Stimulated activated CD8-positive, alpha-beta memory T cell treated with anti-CD3 and anti-CD28 coated beads, Interleukin-15, amount 100 ng/mL, for 1 hour (primary cell): ENCODE data around the gene NAA40.

Experiments used
- DNase-seq: peaks from one replicate; pipeline ENCODE4 v3.0.0-alpha.2; 2020; ENCODE audit warnings: low read depth

Gene NAA40

DNA sequence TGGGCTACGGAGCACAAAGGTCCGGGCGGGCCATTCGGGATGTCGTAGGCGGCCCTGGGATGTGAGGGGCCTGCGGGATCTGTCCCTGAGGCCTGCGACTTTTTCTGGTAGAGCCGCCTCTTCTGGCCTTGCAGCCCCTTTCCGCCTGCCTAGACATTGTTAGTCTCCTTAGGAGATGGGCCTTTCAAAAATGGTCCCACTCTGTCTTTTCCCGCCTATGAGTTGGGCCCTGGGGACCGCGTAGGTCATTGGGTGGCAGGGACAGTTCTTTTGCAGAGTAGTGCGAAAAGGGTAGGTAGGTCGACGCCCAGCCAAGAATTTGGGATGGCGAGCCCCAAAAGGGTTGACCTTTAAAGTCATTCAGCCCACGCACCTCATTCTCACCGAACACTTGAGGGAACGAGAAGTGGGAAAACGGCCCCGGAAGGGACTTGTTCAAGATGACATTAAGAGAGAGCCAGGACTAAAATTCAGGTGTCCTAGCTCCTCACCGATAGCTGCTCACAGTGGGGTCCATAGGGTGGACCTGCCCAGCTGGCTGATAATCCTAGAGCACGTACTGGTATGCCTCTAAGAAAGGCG is 48.2 kb downstream of the NAA40 start:
- DNase-seq, result no peak

- DNase-seq, result no peak
Measured at GRCh38 chr11:63991558-63991957, 52.8 kb downstream of the NAA40 start.

DNA sequence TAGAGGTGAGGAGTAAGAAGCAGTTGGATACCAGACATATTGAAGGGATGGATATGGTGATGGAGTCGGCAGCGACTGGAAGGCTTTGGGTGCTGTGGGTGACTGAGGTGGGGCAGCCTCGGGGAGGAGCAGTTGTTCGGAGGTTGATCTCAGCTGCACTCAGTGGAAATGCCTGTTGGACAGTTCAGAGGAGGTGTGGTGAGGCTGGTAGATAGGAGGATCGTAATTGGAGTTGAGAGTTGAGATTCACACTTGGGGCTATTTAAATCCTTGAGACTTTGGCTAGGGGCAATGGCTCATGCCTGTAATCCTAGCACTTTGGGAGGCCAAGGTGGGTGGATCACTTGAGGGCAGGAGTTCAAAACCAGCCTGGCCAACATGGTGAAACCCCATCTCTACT is 54.3 kb downstream of the NAA40 start:
- no peak for DNase-seq

DNA sequence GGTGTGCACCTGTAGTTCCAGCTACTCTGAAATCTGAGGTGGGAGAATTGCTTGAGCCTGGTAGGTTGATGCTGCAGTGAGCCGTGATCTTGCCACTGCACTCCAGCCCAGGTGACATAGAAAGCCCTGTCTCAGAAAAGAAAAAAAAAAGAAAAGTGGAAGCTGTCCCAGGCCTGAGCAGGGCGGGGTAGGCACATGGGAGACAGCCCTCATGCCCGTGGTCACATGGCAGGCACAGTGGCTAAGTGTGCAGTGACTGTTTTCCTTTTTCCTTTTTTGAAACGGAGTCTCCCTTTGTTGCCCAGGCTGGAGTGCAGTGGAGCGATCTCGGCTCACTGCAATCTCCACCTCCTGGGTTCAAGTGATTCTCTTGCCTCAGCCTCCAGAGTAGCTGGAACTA is 55.2 kb downstream of the NAA40 start:
- no peak for DNase-seq

DNA sequence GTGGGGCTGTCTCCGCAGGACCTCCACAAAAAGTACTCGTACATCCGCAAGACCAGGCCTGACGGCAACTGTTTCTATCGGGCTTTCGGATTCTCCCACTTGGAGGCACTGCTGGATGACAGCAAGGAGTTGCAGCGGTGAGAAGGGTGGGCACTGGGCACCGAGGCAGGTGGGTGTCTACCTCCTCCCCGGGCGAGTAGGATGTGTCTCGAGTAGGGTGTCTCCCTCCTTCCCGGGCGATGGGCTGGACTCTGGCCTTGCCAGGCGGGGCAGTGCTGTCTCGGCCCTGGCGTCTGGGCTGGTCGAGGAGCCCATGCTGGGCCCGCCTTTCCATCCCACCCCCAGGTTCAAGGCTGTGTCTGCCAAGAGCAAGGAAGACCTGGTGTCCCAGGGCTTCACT is 57.7 kb downstream of the NAA40 start:
- no peak for DNase-seq

DNA sequence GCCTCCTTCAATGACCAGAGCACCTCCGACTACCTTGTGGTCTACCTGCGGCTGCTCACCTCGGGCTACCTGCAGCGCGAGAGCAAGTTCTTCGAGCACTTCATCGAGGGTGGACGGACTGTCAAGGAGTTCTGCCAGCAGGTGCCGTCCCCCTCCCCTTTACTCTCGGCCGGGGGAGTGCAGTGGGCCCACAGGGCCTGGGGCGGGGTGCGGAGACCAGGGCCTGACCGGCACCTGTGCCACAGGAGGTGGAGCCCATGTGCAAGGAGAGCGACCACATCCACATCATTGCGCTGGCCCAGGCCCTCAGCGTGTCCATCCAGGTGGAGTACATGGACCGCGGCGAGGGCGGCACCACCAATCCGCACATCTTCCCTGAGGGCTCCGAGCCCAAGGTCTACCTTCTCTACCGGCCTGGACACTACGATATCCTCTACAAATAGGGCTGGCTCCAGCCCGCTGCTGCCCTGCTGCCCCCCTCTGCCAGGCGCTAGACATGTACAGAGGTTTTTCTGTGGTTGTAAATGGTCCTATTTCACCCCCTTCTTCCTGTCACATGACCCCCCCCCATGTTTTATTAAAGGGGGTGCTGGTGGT is 58.4 kb downstream of the NAA40 start:
- no peak for DNase-seq

- DNase-seq, result no peak
Measured at GRCh38 chr11:63997801-63998337, 59.1 kb downstream of the NAA40 start.

DNA sequence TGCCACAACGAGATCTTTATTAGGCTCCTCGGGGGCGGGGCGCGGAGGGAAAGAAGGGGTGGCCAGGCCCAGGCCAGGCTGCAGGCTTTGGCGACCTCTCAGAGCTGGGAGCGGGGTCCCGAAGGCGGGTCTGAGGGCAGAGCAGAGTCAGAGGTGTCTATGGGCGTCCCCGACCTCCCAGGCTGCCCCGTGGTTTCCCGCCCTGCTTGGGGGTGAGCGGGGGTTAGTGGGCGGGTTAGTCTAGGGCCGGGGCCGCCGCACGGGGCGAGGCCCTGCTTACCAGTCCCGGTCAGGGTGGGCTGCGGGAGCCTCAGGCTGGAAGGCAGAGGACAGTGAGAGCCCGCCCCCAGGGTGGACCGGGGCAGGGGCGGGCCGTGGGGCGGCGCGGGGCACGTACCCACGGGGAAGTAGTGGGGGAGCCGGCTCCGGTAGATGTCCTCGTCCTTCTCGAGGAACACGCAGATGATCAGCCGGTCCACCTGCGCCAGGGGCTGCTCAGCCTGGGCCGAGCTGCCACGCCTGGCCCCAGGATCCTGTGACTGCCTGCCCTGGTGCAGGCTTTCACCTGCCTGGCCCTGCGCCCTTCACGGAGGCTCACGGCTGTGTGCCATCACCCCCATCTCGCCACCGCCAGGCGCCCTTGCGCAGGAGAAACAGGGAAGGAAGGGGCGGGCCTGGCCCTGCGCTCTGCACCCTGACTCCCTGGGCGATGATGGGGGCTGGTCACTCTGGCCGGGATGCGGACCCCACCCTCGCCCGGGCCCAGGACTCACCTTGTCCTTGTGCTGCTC is 60.0 kb downstream of the NAA40 start:
- no peak for DNase-seq

GRCh38 chr11:63999349-64000025 is 60.7 kb downstream of the NAA40 start:
- peak; percentile 16 for DNase-seq

DNA sequence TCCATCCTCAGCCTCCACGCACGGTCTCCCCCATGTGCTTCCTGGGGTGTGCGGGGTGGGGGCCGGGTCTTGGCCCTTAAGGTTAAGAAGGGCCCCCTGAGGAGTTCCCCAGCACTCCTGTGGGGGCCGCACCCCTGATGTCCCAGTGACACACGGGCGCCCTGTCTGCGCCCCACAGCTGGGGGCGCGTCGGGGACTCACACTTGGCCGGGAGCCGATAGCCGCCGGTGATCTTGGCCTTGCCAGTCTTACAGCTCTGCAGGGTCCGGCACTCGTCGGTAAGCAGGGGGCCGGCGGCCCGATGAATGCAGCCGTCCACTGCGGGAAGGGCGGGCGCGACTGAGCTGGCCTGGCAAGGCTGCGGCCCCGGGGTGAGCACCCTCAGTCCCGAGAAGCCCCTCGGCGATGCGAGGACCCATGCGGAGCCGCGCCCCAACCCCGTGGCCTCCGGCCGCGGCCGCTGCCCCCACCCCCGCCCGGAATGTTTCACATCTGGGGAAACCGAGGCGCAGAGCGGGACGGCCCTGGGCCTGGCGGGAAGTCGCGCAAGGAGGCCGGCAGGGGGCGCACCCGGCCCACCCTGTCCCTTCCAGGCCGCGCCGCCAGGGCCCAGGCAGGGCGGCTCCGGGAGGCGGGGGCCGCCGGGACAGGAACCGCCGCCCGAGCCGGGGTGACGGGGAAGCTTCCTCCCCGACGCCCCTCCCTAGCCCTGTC is 61.4 kb downstream of the NAA40 start:
- peak; percentile 35 for DNase-seq

DNA sequence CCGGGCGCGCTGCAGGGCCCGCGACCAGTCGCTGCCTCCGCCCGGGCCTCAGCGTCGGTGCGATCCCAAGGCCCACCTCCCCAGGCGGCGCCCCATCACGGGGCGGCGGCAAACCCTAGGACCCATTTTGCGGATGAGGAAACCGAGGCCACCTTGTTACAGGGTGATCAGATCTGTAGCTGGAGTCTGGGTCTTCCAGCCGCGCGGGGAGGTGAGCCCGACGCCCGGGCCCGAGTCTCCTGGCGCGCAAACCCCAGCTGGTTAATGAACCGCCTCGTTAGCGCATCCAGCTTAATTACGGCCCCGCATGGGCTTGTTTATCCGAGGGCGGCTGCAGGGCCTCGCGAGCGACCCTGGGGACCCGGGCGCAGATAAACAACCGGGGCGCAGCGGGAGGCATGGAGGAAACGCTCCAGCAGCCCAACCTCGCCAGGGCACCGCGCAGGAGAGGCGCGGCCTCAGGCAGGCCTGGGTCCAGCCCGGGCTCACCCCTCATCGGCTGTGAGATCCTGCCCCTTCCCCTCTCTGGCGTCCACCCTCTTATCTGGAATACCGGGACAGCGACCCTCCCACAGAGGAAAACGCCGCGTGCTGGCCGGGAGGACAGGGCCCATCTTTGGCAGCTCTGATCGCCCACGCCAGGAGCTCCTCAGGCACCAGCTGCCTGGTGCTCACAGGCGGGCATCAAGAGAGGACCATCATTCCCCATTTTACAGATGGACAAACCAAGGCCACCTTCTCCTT is 62.1 kb downstream of the NAA40 start:
- no peak for DNase-seq

GRCh38 chr11:64001484-64002420 is 63.0 kb downstream of the NAA40 start:
- DNase-seq, result no peak

DNA sequence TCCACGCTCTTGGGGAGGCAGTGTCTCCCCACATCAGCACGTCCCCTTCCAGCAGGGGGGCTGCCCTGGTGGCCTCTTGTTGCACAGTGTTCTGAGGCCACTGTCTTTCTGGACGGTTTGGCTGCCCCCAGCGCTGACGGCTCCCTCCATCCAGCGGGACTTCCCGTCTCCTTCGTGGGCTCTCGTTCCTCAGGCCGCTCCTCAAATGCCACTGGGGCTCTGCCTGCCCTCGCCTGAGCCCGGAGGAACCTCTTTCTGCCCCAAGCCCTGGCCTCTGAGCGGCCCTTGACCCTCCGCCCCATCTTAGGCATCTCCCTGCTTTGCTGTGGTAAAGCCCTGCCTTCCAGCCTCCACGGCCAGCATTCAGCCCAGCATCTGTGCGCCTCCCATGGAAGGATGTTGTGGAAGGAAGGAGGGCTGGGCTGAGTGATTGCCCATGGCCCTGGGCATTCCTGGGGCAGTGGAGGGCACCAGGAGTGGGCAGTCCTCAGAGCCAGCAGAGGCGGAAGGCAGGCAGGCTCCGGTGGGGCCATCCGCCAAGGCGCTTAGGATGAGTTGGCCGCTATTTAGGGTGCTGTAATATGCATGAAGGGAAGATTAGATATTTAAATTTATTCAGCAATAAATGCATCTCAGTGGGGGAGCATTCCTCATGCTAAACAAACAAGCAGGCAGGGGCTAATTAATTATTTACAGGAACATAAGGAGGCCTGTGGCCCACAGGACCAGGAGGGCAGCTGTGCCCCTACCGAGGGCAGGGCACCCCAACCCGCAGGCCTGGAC is 65.2 kb downstream of the NAA40 start:
- no peak for DNase-seq

DNA sequence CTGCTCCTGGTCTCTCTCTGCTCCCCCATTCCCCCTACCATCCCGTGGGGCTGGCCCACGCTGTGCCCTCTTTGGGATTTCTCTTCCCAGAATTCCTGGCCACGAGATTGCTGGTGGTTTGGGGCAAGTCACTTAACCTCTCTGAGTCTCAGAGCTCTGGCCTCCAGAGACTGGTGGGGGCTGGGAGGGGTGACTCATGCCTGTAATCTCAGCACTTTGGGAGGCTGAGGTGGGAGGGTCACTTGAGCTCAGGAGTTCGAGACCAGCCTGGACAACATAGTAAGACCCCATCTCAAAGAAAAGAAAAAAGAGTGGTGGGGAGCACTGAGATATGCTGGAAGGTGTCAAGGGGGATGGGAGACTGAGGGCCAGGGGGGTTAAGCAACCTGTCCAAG is 65.8 kb downstream of the NAA40 start:
- DNase-seq, result no peak

- DNase-seq, result no peak
Measured at GRCh38 chr11:64005691-64006090, 66.9 kb downstream of the NAA40 start.

DNA sequence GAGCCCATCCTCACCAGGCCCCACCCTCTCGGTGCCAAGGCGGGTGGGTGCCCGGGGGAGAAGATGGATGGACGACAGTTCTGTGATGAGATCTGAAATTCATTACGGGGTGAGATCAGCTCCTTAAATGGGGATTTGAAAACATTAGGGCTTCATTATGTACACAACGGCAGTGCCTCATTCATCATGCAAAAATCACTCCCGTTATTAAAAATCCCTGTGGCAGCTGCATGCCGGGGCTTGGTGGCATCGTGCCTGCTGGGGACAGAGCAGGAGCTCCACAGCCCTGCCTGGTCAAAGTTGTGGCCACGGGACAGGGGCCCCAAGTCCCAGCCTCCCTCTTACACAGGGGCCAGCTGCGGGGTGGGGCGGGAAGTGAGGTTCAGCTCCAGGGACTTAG is 67.6 kb downstream of the NAA40 start:
- DNase-seq, result no peak
